ENCODE measurements around the gene WIZ. TPM values are rescaled to one million over a fixed set of nuclear protein-coding genes. Genes with fewer than 3 reads are reported as not detected.

Gene WIZ
- total and polyA plus RNA-seq, 2 experiments from 2014 or later, result 8.9 to 39.5 TPM

- TF ChIP-seq ZNF462 (CRISPR knock-in tag; IDR thresholded peaks at IDR 0.05) (no peak), NANOG (IDR thresholded peaks at IDR 0.05; ENCODE audit: borderline replicate concordance) (no peak), JUNB (IDR thresholded peaks at IDR 0.05; ENCODE audit: unreplicated experiment) (no peak), POLR2AphosphoS5 (IDR thresholded peaks at IDR 0.05; ENCODE audit: low read depth) (no peak), EZH2phosphoT487 (IDR thresholded peaks at IDR 0.05; ENCODE audit: unreplicated experiment) (no peak)
These were observed 18.0 kb upstream of the WIZ start (continued) for GRCh38 chr19:15467734-15468214.

- Histone ChIP-seq H3K79me2 (replicated peaks; ENCODE audit: insufficient read depth) (no peaks in the 10 kb centered on the region), H3K27me3 (ENCODE audit: insufficient read depth) (peaks cover 55% of the 10 kb centered on the region), H3K9me2 (ENCODE audit: insufficient read depth) (no peaks in the 10 kb centered on the region), H3F3A (replicated peaks; ENCODE audit: low read depth) (no peaks in the 10 kb centered on the region; the same call in 1 of the 2 replicates), H4K20me1 (replicated peaks; ENCODE audit: insufficient read depth) (no peaks in the 10 kb centered on the region), H3K4me1 (ENCODE audit: insufficient read depth) (no peaks in the 10 kb centered on the region; the same call in 1 of the 2 replicates), H3K4me3 (no peak overlapping the region), H3K36me3 (ENCODE audit: insufficient read depth) (no peaks in the 10 kb centered on the region), H2AFZ (no peak overlapping the region), H3K27ac (ENCODE audit: low read depth) (no peak overlapping the region), H3K4me2 (no peak overlapping the region)
- no peak for ATAC-seq
- peaks cover 5% of the 10 kb centered on the region; the same call in 2 of the 3 replicates for H3K4me1 Mint-ChIP-seq
- H3K36me3 Mint-ChIP-seq (ENCODE audit: low read depth), result no peaks in the 10 kb centered on the region
- no peak overlapping the region for H3K4me3 Mint-ChIP-seq
- no peak for DNase-seq (ENCODE audit: low spot score)
- H3K9me3 Mint-ChIP-seq, result peaks cover 12% of the 10 kb centered on the region; the same call in 2 of the 3 replicates
- H3K27me3 Mint-ChIP-seq (ENCODE audit: insufficient read depth, low read depth, poor library complexity), result peaks cover 40% of the 10 kb centered on the region
- H3K27ac Mint-ChIP-seq, result no peak overlapping the region
- no peak for TF ChIP-seq EZH2phosphoT487 (IDR thresholded peaks at IDR 0.05; ENCODE audit: unreplicated experiment)
- TF ChIP-seq CREB1 (CRISPR knock-in tag; IDR thresholded peaks at IDR 0.05; ENCODE audit: low read depth), result no peak
- no peak for TF ChIP-seq ZNF114 (CRISPR knock-in tag; IDR thresholded peaks at IDR 0.05)
- no peak for TF ChIP-seq POLR2AphosphoS5 (IDR thresholded peaks at IDR 0.05; ENCODE audit: low read depth)
- TF ChIP-seq JUNB (IDR thresholded peaks at IDR 0.05; ENCODE audit: unreplicated experiment), result no peak
- no peak for TF ChIP-seq ETS1 (IDR thresholded peaks at IDR 0.05)
- TF ChIP-seq CTCF (conservative IDR thresholded peaks at IDR 0.05; ENCODE audit: low read depth in 2 of 2), result no peak
- TF ChIP-seq NANOG (IDR thresholded peaks at IDR 0.05; ENCODE audit: borderline replicate concordance), result no peak
- TF ChIP-seq ZNF331 (CRISPR knock-in tag; IDR thresholded peaks at IDR 0.05; ENCODE audit: low read depth), result no peak
These were observed 17.3 kb upstream of the WIZ start for GRCh38 chr19:15466851-15467733.
